ENCODE data around the gene HEXA.

HEXA gene

GRCh38 chr15:72368325-72368724, 7.5 kb downstream of the HEXA start:
- H3K27ac ChIP-seq (ENCODE audit: low read depth, low read length): no peak overlapping the region
- peaks cover 57% of the 10 kb centered on the region for H3K79me2 ChIP-seq (ENCODE audit: insufficient read depth, low read length)
- no peak overlapping the region for H3K4me3 ChIP-seq (ENCODE audit: insufficient read depth, low read length, poor library complexity, severe bottlenecking)
- no peaks in the 10 kb centered on the region for H3K27me3 ChIP-seq (ENCODE audit: low read length)
- no peak overlapping the region for H3K4me2 ChIP-seq (ENCODE audit: low read depth, low read length, poor library complexity, severe bottlenecking)
- H3K9ac ChIP-seq (ENCODE audit: low read length): no peak overlapping the region
- no peaks in the 10 kb centered on the region for H3K9me2 ChIP-seq (replicated peaks; ENCODE audit: insufficient read depth, low read length)
- no peaks in the 10 kb centered on the region for H4K20me1 ChIP-seq (ENCODE audit: low read depth, low read length)
- no peaks in the 10 kb centered on the region for H3F3A ChIP-seq (ENCODE audit: insufficient read depth)
- no peaks in the 10 kb centered on the region for H3K9me3 ChIP-seq (ENCODE audit: insufficient read depth, low read length)
- no peaks in the 10 kb centered on the region for H3K36me3 ChIP-seq (ENCODE audit: low read length)
- no peak for TF ChIP-seq EZH2phosphoT487 (conservative IDR thresholded peaks at IDR 0.05; ENCODE audit: low read length)
- TF ChIP-seq CTCF (IDR thresholded peaks at IDR 0.05; ENCODE audit: insufficient read depth, low read length, poor library complexity, severe bottlenecking): no peak
- no peak overlapping the region for H2AFZ ChIP-seq (ENCODE audit: low read depth, low read length, severe bottlenecking)

- no peak overlapping the region for H3K4me2 ChIP-seq (ENCODE audit: low read depth, low read length, poor library complexity, severe bottlenecking)
These were observed 10.0 kb downstream of the HEXA start for GRCh38 chr15:72365844-72366243.

GRCh38 chr15:72361176-72361575, 14.6 kb downstream of the HEXA start:
- Histone ChIP-seq H3K27me3 (ENCODE audit: low read length) (no peaks in the 10 kb centered on the region), H3K36me3 (ENCODE audit: low read length) (no peaks in the 10 kb centered on the region), H3F3A (ENCODE audit: insufficient read depth) (no peaks in the 10 kb centered on the region), H3K4me3 (ENCODE audit: insufficient read depth, low read length, poor library complexity, severe bottlenecking) (no peak overlapping the region), H2AFZ (ENCODE audit: low read depth, low read length, severe bottlenecking) (no peak overlapping the region), H3K79me2 (ENCODE audit: insufficient read depth, low read length) (peaks cover 9% of the 10 kb centered on the region; the same call in 1 of the 2 replicates), H3K9ac (ENCODE audit: low read length) (no peak overlapping the region), H3K9me2 (replicated peaks; ENCODE audit: insufficient read depth, low read length) (no peaks in the 10 kb centered on the region), H3K27ac (ENCODE audit: low read depth, low read length) (no peak overlapping the region), H3K4me2 (ENCODE audit: low read depth, low read length, poor library complexity, severe bottlenecking) (no peak overlapping the region), H3K9me3 (ENCODE audit: insufficient read depth, low read length) (no peaks in the 10 kb centered on the region), H4K20me1 (ENCODE audit: low read depth, low read length) (no peaks in the 10 kb centered on the region)
- TF ChIP-seq EZH2phosphoT487 (conservative IDR thresholded peaks at IDR 0.05; ENCODE audit: low read length): no peak
- TF ChIP-seq CTCF (IDR thresholded peaks at IDR 0.05; ENCODE audit: insufficient read depth, low read length, poor library complexity, severe bottlenecking): no peak

More at GRCh38 chr15:72365844-72366243, 10.0 kb downstream of the HEXA start:
- Histone ChIP-seq H4K20me1 (ENCODE audit: low read depth, low read length) (no peaks in the 10 kb centered on the region), H3K27me3 (ENCODE audit: low read length) (no peaks in the 10 kb centered on the region), H3K4me3 (ENCODE audit: insufficient read depth, low read length, poor library complexity, severe bottlenecking) (no peak overlapping the region), H3K9ac (ENCODE audit: low read length) (no peak overlapping the region), H3K9me3 (ENCODE audit: insufficient read depth, low read length) (no peaks in the 10 kb centered on the region), H3K27ac (ENCODE audit: low read depth, low read length) (no peak overlapping the region), H3K36me3 (ENCODE audit: low read length) (no peaks in the 10 kb centered on the region), H2AFZ (ENCODE audit: low read depth, low read length, severe bottlenecking) (no peak overlapping the region), H3K9me2 (replicated peaks; ENCODE audit: insufficient read depth, low read length) (no peaks in the 10 kb centered on the region), H3K79me2 (ENCODE audit: insufficient read depth, low read length) (peaks cover 38% of the 10 kb centered on the region), H3F3A (ENCODE audit: insufficient read depth) (no peaks in the 10 kb centered on the region)
- TF ChIP-seq EZH2phosphoT487 (conservative IDR thresholded peaks at IDR 0.05; ENCODE audit: low read length) (no peak), CTCF (IDR thresholded peaks at IDR 0.05; ENCODE audit: insufficient read depth, low read length, poor library complexity, severe bottlenecking) (no peak)
